SK-N-SH (cell line): ENCODE measurements around the gene LMO4. TPM values are rescaled to one million over a fixed set of nuclear protein-coding genes. Genes with fewer than 3 reads are reported as not detected.

ENCODE experiments used
- CTCF ChIA-PET: fragments of 300-600, 350-600 bp; formaldehyde crosslinking; extraction: SDS; loops from one replicate; lab custom pipeline; 2021; lab: Yijun Ruan, JAX
- POLR2A ChIA-PET: fragments of 350-600 bp; sonication (Branson Sonifier 250); formaldehyde crosslinking; extraction: SDS; loops from one replicate; lab custom pipeline; 2020; ENCODE audit warnings: antibody characterized with exemption, inconsistent platforms; lab: Yijun Ruan, JAX
- DNase-seq: peaks from one replicate; pipeline ENCODE4 v3.0.0; 2012
- H2AFZ ChIP-seq: fragments of 200-600 bp; sonication (generic); 2 replicates; pipeline ENCODE4 v1.8.1; 2016; ENCODE audit warnings: antibody characterized with exemption, mild to moderate bottlenecking, low read depth
- H3F3A ChIP-seq: fragments of 200-600 bp; sonication (generic); replicated peaks from 2 replicates; pipeline ENCODE3; 2016; ENCODE audit warnings: antibody characterized with exemption, mild to moderate bottlenecking; ENCODE audit not compliant: insufficient read depth
- H3K27ac ChIP-seq, 2 experiments: fragments of 200-500 bp in 1 of 2; fragments of 200-600 bp in 1 of 2; sonication (Bioruptor generic) in 1 of 2; sonication (generic), shearing (Covaris generic) in 1 of 2; 2 replicates each; pipeline versions ENCODE4 v1.5.1 to v1.6.1; 2014 to 2016; ENCODE audit warnings: low read depth in 2 of 2, inconsistent platforms in 1 of 2, low read length in 1 of 2, mild to moderate bottlenecking in 1 of 2, mixed read lengths in 1 of 2
- H3K27me3 ChIP-seq: fragments of 200-600 bp; sonication (generic), shearing (Covaris generic); 2 replicates; pipeline ENCODE4 v1.6.1; 2016; ENCODE audit warnings: mixed run types; ENCODE audit not compliant: insufficient read depth
- H3K36me3 ChIP-seq, 2 experiments: fragments of 200-500 bp in 1 of 2; fragments of 200-600 bp in 1 of 2; sonication (Bioruptor generic) in 1 of 2; sonication (generic) in 1 of 2; replicated peaks in 1 of 2; 2 replicates each; pipeline versions ENCODE3 to v1.5.1; 2014 to 2016; ENCODE audit warnings: low read length in 1 of 2, mild to moderate bottlenecking in 1 of 2; ENCODE audit not compliant: insufficient read depth in 2 of 2, control insufficient read depth in 1 of 2
- H3K4me1 ChIP-seq, 2 experiments: fragments of 200-500 bp in 1 of 2; fragments of 200-600 bp in 1 of 2; sonication (Bioruptor generic) in 1 of 2; sonication (generic), shearing (Covaris generic) in 1 of 2; 2 replicates each; pipeline versions ENCODE4 v1.5.1 to v1.6.1; 2014 to 2016; ENCODE audit warnings: low read depth in 1 of 2, low read length in 1 of 2, mixed run types in 1 of 2; ENCODE audit not compliant: insufficient read depth in 2 of 2, control insufficient read depth in 1 of 2
- H3K4me2 ChIP-seq: fragments of 200-600 bp; sonication (generic), shearing (Covaris generic); 2 replicates; pipeline ENCODE4 v1.6.1; 2017; ENCODE audit warnings: mixed run types
- H3K4me3 ChIP-seq, 2 experiments: fragments of 200-500 bp in 1 of 2; fragments of 200-600 bp in 1 of 2; sonication (Bioruptor generic) in 1 of 2; sonication (generic), shearing (Covaris generic) in 1 of 2; 2 replicates each; pipeline versions ENCODE4 v1.5.1 to v1.8.1; 2014 to 2016; ENCODE audit warnings: low read depth in 2 of 2, inconsistent platforms in 1 of 2, low read length in 1 of 2, mild to moderate bottlenecking in 1 of 2, mixed read lengths in 1 of 2, moderate library complexity in 1 of 2
- H3K79me2 ChIP-seq: fragments of 200-600 bp; sonication (generic); 2 replicates; pipeline ENCODE4 v1.8.1; 2017; ENCODE audit warnings: mild to moderate bottlenecking; ENCODE audit not compliant: insufficient read depth
- H3K9ac ChIP-seq: fragments of 200-600 bp; sonication (generic); 2 replicates; pipeline ENCODE4 v1.6.1; 2017; ENCODE audit warnings: mixed run types
- H3K9me2 ChIP-seq: fragments of 200-600 bp; sonication (generic); 2 replicates; pipeline ENCODE4 v1.6.1; 2017; ENCODE audit warnings: mixed run types
- H3K9me3 ChIP-seq: fragments of 200-600 bp; sonication (generic); 2 replicates; pipeline ENCODE4 v1.6.1; 2017; ENCODE audit warnings: mixed run types, mild to moderate bottlenecking, moderate library complexity
- H4K20me1 ChIP-seq: fragments of 200-600 bp; sonication (generic); 2 replicates; pipeline ENCODE4 v1.6.1; 2017; ENCODE audit warnings: mild to moderate bottlenecking, mixed run types; ENCODE audit not compliant: insufficient read depth
- CHD2 ChIP-seq: fragments of 150-350 bp; IDR thresholded peaks from 2 replicates; pipeline ENCODE4 v1.6.1; 2018; ENCODE audit warnings: low read length; ENCODE audit not compliant: partially characterized antibody
- ELF1 ChIP-seq: IDR thresholded peaks from 2 replicates; pipeline ENCODE4 v1.4.0; 2012
- EP300 ChIP-seq, 2 experiments: IDR thresholded peaks; 2 replicates each; pipeline versions ENCODE4 v1.4.0 to v1.6.1; 2012; ENCODE audit warnings: borderline replicate concordance in 1 of 2, low read depth in 1 of 2, low read length in 1 of 2
- EZH2phosphoT487 ChIP-seq: fragments of 200-600 bp; sonication (generic); IDR thresholded peaks from 2 replicates; pipeline ENCODE4 v1.6.1; 2017; ENCODE audit warnings: low read depth, mixed run types, mild to moderate bottlenecking, antibody characterized with exemption, moderate library complexity, borderline replicate concordance
- FOXM1 ChIP-seq: IDR thresholded peaks from 2 replicates; pipeline ENCODE4 v1.4.0; 2012; ENCODE audit warnings: low read depth, mild to moderate bottlenecking
- NFIC ChIP-seq: IDR thresholded peaks from 2 replicates; pipeline ENCODE4 v1.4.0; 2012; ENCODE audit warnings: borderline replicate concordance
- RAD21 ChIP-seq: IDR thresholded peaks from 2 replicates; pipeline ENCODE4 v1.6.1; 2012; ENCODE audit warnings: mild to moderate bottlenecking, low read length
- RFX5 ChIP-seq: IDR thresholded peaks from 2 replicates; pipeline ENCODE4 v1.6.1; 2012; ENCODE audit warnings: mild to moderate bottlenecking, improper control_type of control experiment, low read length
- SMC3 ChIP-seq: IDR thresholded peaks from 2 replicates; pipeline ENCODE4 v1.6.1; 2012; ENCODE audit warnings: low read depth, low read length, improper control_type of control experiment
- TAF1 ChIP-seq: IDR thresholded peaks from 2 replicates; pipeline ENCODE4 v1.6.1; 2012; ENCODE audit warnings: low read depth, mild to moderate bottlenecking, low read length, moderate library complexity, borderline replicate concordance
- TCF12 ChIP-seq: IDR thresholded peaks from 2 replicates; pipeline ENCODE4 v1.4.0; 2012
- TEAD4 ChIP-seq: IDR thresholded peaks from 2 replicates; pipeline ENCODE4 v1.4.0; 2012; ENCODE audit warnings: mild to moderate bottlenecking, borderline replicate concordance; ENCODE audit not compliant: insufficient read depth
- WGBS: methylation state at CpG from one replicate; pipeline ENCODE4 v1.1.6; 2017; ENCODE audit warnings: low lambda C conversion rate; 5-methylcytosine and 5-hydroxymethylcytosine counted together
- polyA plus RNA-seq, 3 experiments: library from polyadenylated mRNA; depleted of rRNA; stranded (reverse); fragments of >200 nt; gene quantifications; 2 replicates each; pipeline ENCODE4 v1.2.3, GENCODE V29; 2012
- TF ChIP-seq, protein P1 (sequence below): fragments of 150-350 bp; IDR thresholded peaks from 2 replicates; pipeline ENCODE4 v1.6.1; 2016; ENCODE audit warnings: mild to moderate bottlenecking, low read depth, low read length
- TF ChIP-seq, protein P2 (sequence below): fragments of 200-600 bp; sonication (generic); IDR thresholded peaks from 2 replicates; pipeline ENCODE4 v1.6.1; 2017; ENCODE audit warnings: antibody characterized with exemption, mild to moderate bottlenecking, moderate library complexity
- TF ChIP-seq, protein P3 (sequence below): IDR thresholded peaks from 2 replicates; pipeline ENCODE4 v1.4.0; 2012; ENCODE audit warnings: low read depth, borderline replicate concordance

LMO4 gene
- polyA plus RNA-seq, 1 of the 3 experiments (the other 2 are of a cell fraction) = 64.7 TPM

DNA sequence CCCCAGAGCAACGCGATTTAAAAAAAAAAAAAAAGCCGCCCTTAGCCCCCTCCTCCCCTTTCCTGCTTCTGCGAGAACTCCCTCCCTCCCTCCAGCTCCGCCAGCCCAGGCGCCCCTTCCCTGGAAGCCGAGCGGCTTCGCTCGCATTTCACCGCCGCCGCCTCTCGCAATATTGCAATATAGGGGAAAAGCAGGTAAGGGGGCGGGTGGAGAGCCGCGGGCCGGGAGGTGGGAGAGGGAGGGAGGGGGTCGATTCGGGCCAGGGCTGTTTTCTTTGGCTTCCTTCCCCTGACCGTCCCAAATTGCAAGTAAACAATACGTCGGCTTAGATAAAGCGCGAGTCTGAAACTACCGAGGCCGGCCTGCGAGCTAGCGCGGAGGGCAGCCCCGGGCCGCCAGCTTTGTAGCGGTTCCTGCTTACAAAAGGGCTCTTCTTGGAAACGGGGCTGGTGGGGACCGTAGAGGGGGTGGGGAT is 408 bp downstream of the LMO4 start:
- ChIA-PET CTCF (interaction anchor here (1.0 to 2.1 kb wide), 2 partner anchors 198 to 625 kb away, joined by 3 to 8 read pairs; no protein-coding TSS in a partner anchor), POLR2A (no interaction called here)
- peaks cover 23% of the 10 kb centered on the region for H3F3A ChIP-seq
- WGBS = 0% methylated on average over 22 of the region's 35 CpGs
- H3K79me2 ChIP-seq = peaks cover 53% of the 10 kb centered on the region
- peak; percentile 74 for DNase-seq
- H3K27me3 ChIP-seq = no peaks in the 10 kb centered on the region
- H3K36me3 ChIP-seq = peaks cover 6 to 7% of the 10 kb centered on the region in 2 experiments
- H3K27ac ChIP-seq = peak overlapping the region; percentile 62 to 83
- peaks cover 12% of the 10 kb centered on the region; the same call in 1 of the 2 replicates for H4K20me1 ChIP-seq
- no peak for TF ChIP-seq RFX5
- no peak for TF ChIP-seq TEAD4
- no peak for TF ChIP-seq NFIC
- no peak for TF ChIP-seq EZH2phosphoT487
- TF ChIP-seq CHD2 = no peak
- TF ChIP-seq TCF12 = no peak
- TF ChIP-seq ELF1 = no peak
- TF ChIP-seq RAD21 = no peak
- TF ChIP-seq, protein P1, sequence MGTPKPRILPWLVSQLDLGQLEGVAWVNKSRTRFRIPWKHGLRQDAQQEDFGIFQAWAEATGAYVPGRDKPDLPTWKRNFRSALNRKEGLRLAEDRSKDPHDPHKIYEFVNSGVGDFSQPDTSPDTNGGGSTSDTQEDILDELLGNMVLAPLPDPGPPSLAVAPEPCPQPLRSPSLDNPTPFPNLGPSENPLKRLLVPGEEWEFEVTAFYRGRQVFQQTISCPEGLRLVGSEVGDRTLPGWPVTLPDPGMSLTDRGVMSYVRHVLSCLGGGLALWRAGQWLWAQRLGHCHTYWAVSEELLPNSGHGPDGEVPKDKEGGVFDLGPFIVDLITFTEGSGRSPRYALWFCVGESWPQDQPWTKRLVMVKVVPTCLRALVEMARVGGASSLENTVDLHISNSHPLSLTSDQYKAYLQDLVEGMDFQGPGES = no peak
- TF ChIP-seq FOXM1 = no peak
- no peak for TF ChIP-seq SMC3
- TF ChIP-seq, protein P2, sequence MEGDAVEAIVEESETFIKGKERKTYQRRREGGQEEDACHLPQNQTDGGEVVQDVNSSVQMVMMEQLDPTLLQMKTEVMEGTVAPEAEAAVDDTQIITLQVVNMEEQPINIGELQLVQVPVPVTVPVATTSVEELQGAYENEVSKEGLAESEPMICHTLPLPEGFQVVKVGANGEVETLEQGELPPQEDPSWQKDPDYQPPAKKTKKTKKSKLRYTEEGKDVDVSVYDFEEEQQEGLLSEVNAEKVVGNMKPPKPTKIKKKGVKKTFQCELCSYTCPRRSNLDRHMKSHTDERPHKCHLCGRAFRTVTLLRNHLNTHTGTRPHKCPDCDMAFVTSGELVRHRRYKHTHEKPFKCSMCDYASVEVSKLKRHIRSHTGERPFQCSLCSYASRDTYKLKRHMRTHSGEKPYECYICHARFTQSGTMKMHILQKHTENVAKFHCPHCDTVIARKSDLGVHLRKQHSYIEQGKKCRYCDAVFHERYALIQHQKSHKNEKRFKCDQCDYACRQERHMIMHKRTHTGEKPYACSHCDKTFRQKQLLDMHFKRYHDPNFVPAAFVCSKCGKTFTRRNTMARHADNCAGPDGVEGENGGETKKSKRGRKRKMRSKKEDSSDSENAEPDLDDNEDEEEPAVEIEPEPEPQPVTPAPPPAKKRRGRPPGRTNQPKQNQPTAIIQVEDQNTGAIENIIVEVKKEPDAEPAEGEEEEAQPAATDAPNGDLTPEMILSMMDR = no peak
- TF ChIP-seq TAF1 = no peak
- TF ChIP-seq, protein P3, sequence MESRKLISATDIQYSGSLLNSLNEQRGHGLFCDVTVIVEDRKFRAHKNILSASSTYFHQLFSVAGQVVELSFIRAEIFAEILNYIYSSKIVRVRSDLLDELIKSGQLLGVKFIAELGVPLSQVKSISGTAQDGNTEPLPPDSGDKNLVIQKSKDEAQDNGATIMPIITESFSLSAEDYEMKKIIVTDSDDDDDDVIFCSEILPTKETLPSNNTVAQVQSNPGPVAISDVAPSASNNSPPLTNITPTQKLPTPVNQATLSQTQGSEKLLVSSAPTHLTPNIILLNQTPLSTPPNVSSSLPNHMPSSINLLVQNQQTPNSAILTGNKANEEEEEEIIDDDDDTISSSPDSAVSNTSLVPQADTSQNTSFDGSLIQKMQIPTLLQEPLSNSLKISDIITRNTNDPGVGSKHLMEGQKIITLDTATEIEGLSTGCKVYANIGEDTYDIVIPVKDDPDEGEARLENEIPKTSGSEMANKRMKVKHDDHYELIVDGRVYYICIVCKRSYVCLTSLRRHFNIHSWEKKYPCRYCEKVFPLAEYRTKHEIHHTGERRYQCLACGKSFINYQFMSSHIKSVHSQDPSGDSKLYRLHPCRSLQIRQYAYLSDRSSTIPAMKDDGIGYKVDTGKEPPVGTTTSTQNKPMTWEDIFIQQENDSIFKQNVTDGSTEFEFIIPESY = no peak
- TF ChIP-seq EP300 (IDR thresholded peaks at IDR 0.05; ENCODE audit: borderline replicate concordance in 1 of 2, low read depth in 1 of 2, low read length in 1 of 2) = no peak
- no peaks in the 10 kb centered on the region for H3K9me2 ChIP-seq
- H3K4me2 ChIP-seq = peak overlapping the region; percentile 87
- peak overlapping the region; percentile 89 for H3K9ac ChIP-seq
- peak overlapping the region; percentile 67 to 84 for H3K4me3 ChIP-seq
- H3K9me3 ChIP-seq = no peaks in the 10 kb centered on the region
- H3K4me1 ChIP-seq = peaks cover 7% of the 10 kb centered on the region in 2 experiments
- H2AFZ ChIP-seq = peak overlapping the region; percentile 16; the same call in 1 of the 2 replicates
